ENCODE measurements around the gene ARMC12. TPM values are rescaled to one million over a fixed set of nuclear protein-coding genes. Genes with fewer than 3 reads are reported as not detected.

Gene ARMC12
- total and polyA plus RNA-seq, 2 of the 4 experiments (the other 2 are of a cell fraction) = 0.18 to 0.74 TPM

DNA sequence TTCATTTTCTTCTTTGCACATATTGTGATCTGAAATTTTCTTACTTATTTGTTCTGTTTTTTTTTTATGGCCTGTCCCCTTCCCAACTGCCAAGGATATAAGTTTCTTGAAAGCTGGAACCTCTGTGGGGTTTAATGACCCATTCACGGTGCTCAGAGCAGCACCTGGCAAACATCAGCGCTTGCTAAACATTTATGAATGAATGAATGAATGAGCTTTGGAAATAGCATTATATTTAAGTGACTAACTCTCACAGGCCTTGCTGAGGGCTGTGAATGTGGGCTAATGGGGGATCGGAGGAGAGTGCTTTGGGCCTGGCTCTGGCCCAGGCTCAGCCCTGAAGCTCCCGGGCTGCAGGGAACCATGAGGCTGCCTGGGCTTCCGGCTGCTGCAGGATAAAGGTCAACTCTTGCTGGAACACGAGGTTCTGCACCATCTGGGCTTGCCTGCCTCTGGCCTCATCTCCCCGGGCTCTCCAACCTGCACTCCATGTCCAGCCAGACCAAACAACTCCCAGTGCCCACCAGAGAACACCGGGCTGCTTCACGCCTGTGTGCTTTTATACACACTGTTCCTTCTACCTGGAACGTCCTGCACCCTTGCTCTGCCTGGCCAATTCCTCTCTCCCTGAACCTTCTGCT, 14.6 kb upstream of the ARMC12 start:
- H2AFZ ChIP-seq (replicated peaks; ENCODE audit: low read length, poor library complexity) = no peak overlapping the region
- no peaks in the 10 kb centered on the region for H3K9me3 ChIP-seq (ENCODE audit: control insufficient read depth, insufficient read depth, low read length)
- no peak overlapping the region for H3K23ac ChIP-seq (ENCODE audit: low read depth, low read length)
- H3K27me3 ChIP-seq (ENCODE audit: control insufficient read depth, insufficient read depth, low read length) = no peaks in the 10 kb centered on the region
- no peaks in the 10 kb centered on the region for H4K20me1 ChIP-seq (ENCODE audit: insufficient read depth, low read length)
- H2AK5ac ChIP-seq (ENCODE audit: low read depth, low read length) = no peak overlapping the region
- TF ChIP-seq MAFK (IDR thresholded peaks at IDR 0.05; ENCODE audit: low read depth, low read length) (no peak), CEBPB (IDR thresholded peaks at IDR 0.05; ENCODE audit: low read depth, low read length) (no peak), POLR2A (IDR thresholded peaks at IDR 0.05; ENCODE audit: low read depth, low read length) (no peak), MAZ (IDR thresholded peaks at IDR 0.05; ENCODE audit: borderline replicate concordance, low read depth, low read length) (no peak), NFE2L2 (IDR thresholded peaks at IDR 0.05; ENCODE audit: low read depth, low read length) (no peak)
- TF ChIP-seq, protein P1, sequence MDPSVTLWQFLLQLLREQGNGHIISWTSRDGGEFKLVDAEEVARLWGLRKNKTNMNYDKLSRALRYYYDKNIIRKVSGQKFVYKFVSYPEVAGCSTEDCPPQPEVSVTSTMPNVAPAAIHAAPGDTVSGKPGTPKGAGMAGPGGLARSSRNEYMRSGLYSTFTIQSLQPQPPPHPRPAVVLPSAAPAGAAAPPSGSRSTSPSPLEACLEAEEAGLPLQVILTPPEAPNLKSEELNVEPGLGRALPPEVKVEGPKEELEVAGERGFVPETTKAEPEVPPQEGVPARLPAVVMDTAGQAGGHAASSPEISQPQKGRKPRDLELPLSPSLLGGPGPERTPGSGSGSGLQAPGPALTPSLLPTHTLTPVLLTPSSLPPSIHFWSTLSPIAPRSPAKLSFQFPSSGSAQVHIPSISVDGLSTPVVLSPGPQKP (IDR thresholded peaks at IDR 0.05; ENCODE audit: borderline replicate concordance, low read depth, low read length) = no peak
- no peak overlapping the region for H2BK120ac ChIP-seq (ENCODE audit: low read depth, low read length)
- H2BK20ac ChIP-seq (ENCODE audit: low read depth, low read length) = no peak overlapping the region
- no peak overlapping the region for H3K4me2 ChIP-seq (ENCODE audit: low read depth, low read length)
- no peak overlapping the region for H3K4ac ChIP-seq (ENCODE audit: low read depth, low read length)
- H3K18ac ChIP-seq (ENCODE audit: low read depth, low read length) = no peak overlapping the region
- no peak overlapping the region for H3K14ac ChIP-seq (replicated peaks; ENCODE audit: low read depth, low read length)
- H2BK5ac ChIP-seq (ENCODE audit: low read depth, low read length, poor library complexity, severe bottlenecking) = no peak overlapping the region
- no peak for DNase-seq
- no peak overlapping the region for H3K56ac ChIP-seq (ENCODE audit: extremely low read depth, insufficient read depth, low read length)
- POLR2A ChIA-PET (ENCODE audit: unreplicated experiment) = no interaction called here
- ATAC-seq (ENCODE audit: low read depth) = no peak
- peaks cover 28% of the 10 kb centered on the region for H3K4me1 ChIP-seq (ENCODE audit: control insufficient read depth, insufficient read depth, low read length)
- intact Hi-C loops (cut with micrococcal nuclease) (no loop called here), in situ Hi-C loops (cut with MboI; ENCODE audit: low sequenced_read_pairs) (no loop called here), dilution Hi-C loops (cut with HindIII; ENCODE audit: low sequenced_read_pairs, unreplicated experiment) (no loop called here)
- H2BK15ac ChIP-seq (ENCODE audit: low read depth, low read length) = no peak overlapping the region
- no peak overlapping the region for H3K27ac ChIP-seq (ENCODE audit: insufficient read depth, low read length)
- H4K8ac ChIP-seq (ENCODE audit: low read depth in 2 of 2, low read length in 2 of 2) = no peak overlapping the region
- no peaks in the 10 kb centered on the region for H3K36me3 ChIP-seq (ENCODE audit: control insufficient read depth, insufficient read depth, low read length)
- peaks cover 0 to 8% of the 10 kb centered on the region in 2 experiments; a peak in 1 of 4 replicates for H3K79me1 ChIP-seq (ENCODE audit: low read depth in 1 of 2, low read length in 2 of 2)
- H2AK9ac ChIP-seq (replicated peaks; ENCODE audit: low read depth, low read length, poor library complexity) = no peak overlapping the region
- no peak overlapping the region for H4K91ac ChIP-seq (ENCODE audit: insufficient read depth, low read depth, low read length)
- BruUV-seq (replicated peaks) = no TSS peak
- no peak overlapping the region for H3K4me3 ChIP-seq (ENCODE audit: insufficient read depth, low read depth, low read length)
- no peak overlapping the region for H4K5ac ChIP-seq (ENCODE audit: low read depth, low read length)
- CTCF ChIA-PET = no interaction called here
- H3K9ac ChIP-seq (ENCODE audit: low read depth, low read length) = no peak overlapping the region
- H3K9me1 ChIP-seq (ENCODE audit: insufficient read depth, low read length) = peaks cover 19% of the 10 kb centered on the region
- 65% methylated on average over 6 of the region's 10 CpGs; no CpG with 5 or more reads in 1 of the 2 experiments for WGBS, 2 experiments (ENCODE audit: extremely low coverage in 2 of 2, insufficient read length in 1 of 2)
